Smooth muscle cell (in vitro differentiated cells): ENCODE data around the gene NPPA. TPM values are rescaled to one million over a fixed set of nuclear protein-coding genes. Genes with fewer than 3 reads are reported as not detected.
"Not testable (repeated sequence)": the region's sequence is repeated elsewhere in the genome, so short reads cannot be mapped to it uniquely, and the experiment has no call there.

Source experiments
- DNase-seq: peaks from one replicate; lab custom pipeline; 2025; ENCODE audit not compliant: unreplicated experiment; lab: John Stamatoyannopoulos, UW
- H2AFZ ChIP-seq: fragments of 200-600 bp; sonication (generic); 2 replicates; pipeline ENCODE4 v1.6.0; 2016; ENCODE audit warnings: antibody characterized with exemption, low read depth, mild to moderate bottlenecking
- H3F3A ChIP-seq: fragments of 200-600 bp; sonication (generic); 2 replicates; pipeline ENCODE4 v1.6.0; 2017; ENCODE audit warnings: antibody characterized with exemption, low read depth
- H3K27ac ChIP-seq: fragments of 200-600 bp; sonication (generic); 2 replicates; pipeline ENCODE4 v1.5.1; 2016; ENCODE audit warnings: low read depth, mild to moderate bottlenecking
- H3K27me3 ChIP-seq: fragments of 200-600 bp; sonication (generic); 2 replicates; pipeline ENCODE4 v1.6.1; 2016; ENCODE audit warnings: low read depth, mild to moderate bottlenecking
- H3K36me3 ChIP-seq: fragments of 200-600 bp; sonication (generic); 2 replicates; pipeline ENCODE4 v1.5.1; 2016; ENCODE audit warnings: low read depth
- H3K4me1 ChIP-seq: fragments of 200-600 bp; sonication (generic); 2 replicates; pipeline ENCODE4 v1.5.1; 2016; ENCODE audit warnings: low read depth
- H3K4me2 ChIP-seq: fragments of 200-600 bp; sonication (generic); 2 replicates; pipeline ENCODE4 v1.6.0; 2016; ENCODE audit warnings: mild to moderate bottlenecking
- H3K4me3 ChIP-seq: fragments of 200-600 bp; sonication (generic); 2 replicates; pipeline ENCODE4 v1.5.1; 2016; ENCODE audit warnings: mild to moderate bottlenecking
- H3K79me2 ChIP-seq: fragments of 200-600 bp; sonication (generic); 2 replicates; pipeline ENCODE4 v1.6.0; 2016; ENCODE audit warnings: low read depth, mild to moderate bottlenecking
- H3K9ac ChIP-seq: fragments of 200-600 bp; sonication (generic); 2 replicates; pipeline ENCODE4 v1.6.0; 2016; ENCODE audit warnings: low read depth
- H3K9me3 ChIP-seq: fragments of 200-600 bp; sonication (generic); replicated peaks from 2 replicates; pipeline ENCODE4 v1.5.1; 2016; ENCODE audit warnings: low read depth
- H4K20me1 ChIP-seq: fragments of 200-600 bp; sonication (generic); 2 replicates; pipeline ENCODE4 v1.6.0; 2016; ENCODE audit warnings: low read depth
- CTCF ChIP-seq: fragments of 200-600 bp; sonication (generic); IDR thresholded peaks from 2 replicates; pipeline ENCODE4 v1.5.1; 2017; ENCODE audit warnings: borderline replicate concordance, mild to moderate bottlenecking, antibody characterized with exemption; ENCODE audit not compliant: insufficient read depth, poor library complexity, severe bottlenecking
- WGBS: methylation state at CpG from one replicate; pipeline ENCODE4 v1.1.7; 2016; ENCODE audit warnings: low lambda C conversion rate; 5-methylcytosine and 5-hydroxymethylcytosine counted together
- polyA plus RNA-seq: library from polyadenylated mRNA; unstranded; fragments of >200 nt; fragmentation: Nextera tagmentation; extraction: Ambion mirVana; gene quantifications from 2 replicates; pipeline ENCODE4 v1.2.1, GENCODE V29; 2016
- total RNA-seq: library from RNA; depleted of rRNA; stranded (reverse); fragments of >200 nt; gene quantifications from 2 replicates; pipeline ENCODE4 v1.2.3, GENCODE V29; 2014

NPPA gene
- total and polyA plus RNA-seq, 2 experiments from 2014 or later = 0.48 TPM; not detected in 1

GRCh38 chr1:11806307-11806936, 41.2 kb downstream of the NPPA start:
- peaks cover 45% of the 10 kb centered on the region for H3K4me1 ChIP-seq
- peaks cover 31% of the 10 kb centered on the region for H4K20me1 ChIP-seq
- H3K9me3 ChIP-seq = no peaks in the 10 kb centered on the region
- peak overlapping the region; percentile 95 for H3K4me2 ChIP-seq
- H3K9ac ChIP-seq = peak overlapping the region; percentile 90
- H3F3A ChIP-seq = peaks cover 15% of the 10 kb centered on the region
- DNase-seq = no peak
- H2AFZ ChIP-seq = peak overlapping the region; percentile 25
- H3K27ac ChIP-seq = peak overlapping the region; percentile 89
- no peaks in the 10 kb centered on the region for H3K36me3 ChIP-seq
- peaks cover 51% of the 10 kb centered on the region for H3K79me2 ChIP-seq
- no peak for TF ChIP-seq CTCF
- 1% methylated on average over 16 of the region's 20 CpGs for WGBS
- no peaks in the 10 kb centered on the region for H3K27me3 ChIP-seq
- H3K4me3 ChIP-seq = peak overlapping the region; percentile 70

- H3F3A ChIP-seq = peaks cover 15% of the 10 kb centered on the region
- no peak for TF ChIP-seq CTCF
- peak within 1 kb of the TSS; percentile 95 for H3K4me2 ChIP-seq
- no peaks in the 10 kb centered on the region for H3K9me3 ChIP-seq
- no peaks in the 10 kb centered on the region for H3K36me3 ChIP-seq
- peak within 1 kb of the TSS; percentile 39 for H2AFZ ChIP-seq
- H4K20me1 ChIP-seq = peaks cover 25% of the 10 kb centered on the region
- H3K4me3 ChIP-seq = peak within 1 kb of the TSS; percentile 70
- H3K9ac ChIP-seq = peak within 1 kb of the TSS; percentile 92
- H3K27me3 ChIP-seq = no peaks in the 10 kb centered on the region
- peak within 1 kb of the TSS; percentile 95 for H3K27ac ChIP-seq
- WGBS = 2% methylated on average over 66 of the region's 72 CpGs
- H3K4me1 ChIP-seq = peaks cover 45% of the 10 kb centered on the region
- DNase-seq = peak; percentile 98
- peaks cover 45% of the 10 kb centered on the region for H3K79me2 ChIP-seq
These were observed 41.9 kb downstream of the NPPA start, which contains the start of the genes CLCN6 and MTHFR for GRCh38 chr1:11805422-11806306. Gene CLCN6, plus strand, starts transcription at chr1:11806191. Its CDS starts 72 bp downstream, at chr1:11806263. Gene MTHFR, minus strand, starts transcription at chr1:11805964. Its CDS starts 2,848 bp downstream, at chr1:11803116.

- H3K79me2 ChIP-seq = peaks cover 37% of the 10 kb centered on the region
- H3K36me3 ChIP-seq = no peaks in the 10 kb centered on the region
- peak overlapping the region; percentile 70 for H3K4me3 ChIP-seq
- no peaks in the 10 kb centered on the region for H3K27me3 ChIP-seq
- peaks cover 15% of the 10 kb centered on the region for H3F3A ChIP-seq
- peak overlapping the region; percentile 39 for H2AFZ ChIP-seq
- no peaks in the 10 kb centered on the region for H3K9me3 ChIP-seq
- peak overlapping the region; percentile 95 for H3K27ac ChIP-seq
- peak overlapping the region; percentile 92 for H3K9ac ChIP-seq
- peaks cover 45% of the 10 kb centered on the region for H3K4me1 ChIP-seq
- TF ChIP-seq CTCF = no peak
- DNase-seq = no peak
- 7% methylated on average over 17 of the region's 17 CpGs for WGBS
- peak overlapping the region; percentile 93 for H3K4me2 ChIP-seq
- H4K20me1 ChIP-seq = peaks cover 16% of the 10 kb centered on the region
These were observed 42.7 kb downstream of the NPPA start for GRCh38 chr1:11804666-11805421.

GRCh38 chr1:11803924-11804665, 43.5 kb downstream of the NPPA start:
- peak overlapping the region; percentile 93 for H3K4me2 ChIP-seq
- not testable (repeated sequence) for H3K36me3 ChIP-seq, H4K20me1 ChIP-seq, H3K27me3 ChIP-seq, H2AFZ ChIP-seq, H3K9me3 ChIP-seq, DNase-seq
- H3K4me3 ChIP-seq = peak overlapping the region; percentile 70
- peaks cover 29% of the 10 kb centered on the region for H3K79me2 ChIP-seq
- WGBS = 83% methylated on average over 9 of the region's 9 CpGs
- peak overlapping the region; percentile 95 for H3K27ac ChIP-seq
- peaks cover 15% of the 10 kb centered on the region for H3F3A ChIP-seq
- H3K9ac ChIP-seq = peak overlapping the region; percentile 92
- peaks cover 45% of the 10 kb centered on the region for H3K4me1 ChIP-seq
